GM13977 (cell line): ENCODE data around the gene PODXL2.

Experiments used
- DNase-seq: peaks from one replicate; pipeline ENCODE4 v3.0.0; 2012; ENCODE audit warnings: low spot score
- in situ Hi-C: fragments of 300-500 bp; cut with MboI; formaldehyde crosslinking; loops from one replicate; pipeline ENCODE4 v1.12.0; 2022; ENCODE audit warnings: low sequenced_read_pairs, low pct_unique_long_range_greater_than_20kb, mixed read lengths, inconsistent platforms; ENCODE audit not compliant: unreplicated experiment
- TF ChIP-seq, protein P1 (sequence below): IDR thresholded peaks from 2 replicates; pipeline ENCODE4 v1.5.1; 2012; ENCODE audit warnings: mild to moderate bottlenecking, control low read depth; ENCODE audit not compliant: insufficient read depth; ENCODE audit errors: extremely low read depth, missing control alignments

PODXL2 gene

DNA sequence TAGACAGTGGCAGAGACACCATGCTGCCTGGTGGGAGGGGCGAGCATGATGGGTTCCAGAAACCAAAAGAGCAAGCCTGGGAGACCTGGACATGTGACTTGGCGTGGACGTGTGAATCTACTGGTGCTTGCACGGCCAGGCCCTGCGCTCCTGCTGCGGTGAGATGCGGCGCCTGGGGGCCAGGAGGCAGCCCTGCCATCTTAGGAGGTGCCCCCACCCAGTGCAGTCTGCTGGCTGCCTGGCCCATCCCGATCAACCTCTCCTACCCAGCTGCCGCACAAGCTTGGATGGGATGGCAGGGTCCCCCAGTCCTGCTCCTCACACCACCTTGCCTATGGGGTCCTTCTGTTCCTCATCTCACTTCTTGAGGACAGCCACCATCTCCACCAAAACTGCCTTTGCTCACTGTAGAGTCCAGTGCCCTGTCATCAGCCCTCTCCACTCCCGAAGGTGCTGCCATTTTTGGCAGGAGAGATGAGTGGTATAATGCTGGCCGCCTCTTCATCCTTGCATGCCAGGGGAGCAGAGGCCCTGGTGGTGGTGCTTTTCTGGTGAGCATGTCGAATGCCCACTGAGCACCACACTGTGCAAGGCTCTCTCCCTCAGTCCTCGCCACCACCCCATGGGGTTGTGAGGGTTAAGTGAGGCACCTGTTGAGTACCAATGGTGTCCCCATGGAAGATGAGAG lies 40.7 kb downstream of the PODXL2 start:
- in situ Hi-C loops = no loop called here
- TF ChIP-seq, protein P1, sequence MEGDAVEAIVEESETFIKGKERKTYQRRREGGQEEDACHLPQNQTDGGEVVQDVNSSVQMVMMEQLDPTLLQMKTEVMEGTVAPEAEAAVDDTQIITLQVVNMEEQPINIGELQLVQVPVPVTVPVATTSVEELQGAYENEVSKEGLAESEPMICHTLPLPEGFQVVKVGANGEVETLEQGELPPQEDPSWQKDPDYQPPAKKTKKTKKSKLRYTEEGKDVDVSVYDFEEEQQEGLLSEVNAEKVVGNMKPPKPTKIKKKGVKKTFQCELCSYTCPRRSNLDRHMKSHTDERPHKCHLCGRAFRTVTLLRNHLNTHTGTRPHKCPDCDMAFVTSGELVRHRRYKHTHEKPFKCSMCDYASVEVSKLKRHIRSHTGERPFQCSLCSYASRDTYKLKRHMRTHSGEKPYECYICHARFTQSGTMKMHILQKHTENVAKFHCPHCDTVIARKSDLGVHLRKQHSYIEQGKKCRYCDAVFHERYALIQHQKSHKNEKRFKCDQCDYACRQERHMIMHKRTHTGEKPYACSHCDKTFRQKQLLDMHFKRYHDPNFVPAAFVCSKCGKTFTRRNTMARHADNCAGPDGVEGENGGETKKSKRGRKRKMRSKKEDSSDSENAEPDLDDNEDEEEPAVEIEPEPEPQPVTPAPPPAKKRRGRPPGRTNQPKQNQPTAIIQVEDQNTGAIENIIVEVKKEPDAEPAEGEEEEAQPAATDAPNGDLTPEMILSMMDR = no peak
- DNase-seq = no peak

DNA sequence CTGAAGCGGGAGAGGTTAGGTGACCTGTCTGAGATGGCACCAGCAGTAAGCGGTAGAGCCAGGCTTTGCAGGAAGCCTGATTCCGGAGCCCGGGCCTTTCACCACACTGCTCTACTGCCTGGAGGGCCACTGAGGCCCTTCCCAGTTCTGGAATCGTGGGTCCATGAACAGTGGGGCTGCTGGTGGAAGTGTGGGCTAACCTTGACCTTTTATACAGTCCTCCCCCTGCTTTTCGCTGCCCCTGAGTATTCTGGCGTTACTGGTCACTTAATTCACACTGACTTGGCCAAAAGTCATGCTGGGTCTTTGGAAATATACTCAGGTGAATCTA lies 41.2 kb downstream of the PODXL2 start:
- in situ Hi-C loops = no loop called here
- DNase-seq = no peak
- TF ChIP-seq, protein P1 = no peak

DNA sequence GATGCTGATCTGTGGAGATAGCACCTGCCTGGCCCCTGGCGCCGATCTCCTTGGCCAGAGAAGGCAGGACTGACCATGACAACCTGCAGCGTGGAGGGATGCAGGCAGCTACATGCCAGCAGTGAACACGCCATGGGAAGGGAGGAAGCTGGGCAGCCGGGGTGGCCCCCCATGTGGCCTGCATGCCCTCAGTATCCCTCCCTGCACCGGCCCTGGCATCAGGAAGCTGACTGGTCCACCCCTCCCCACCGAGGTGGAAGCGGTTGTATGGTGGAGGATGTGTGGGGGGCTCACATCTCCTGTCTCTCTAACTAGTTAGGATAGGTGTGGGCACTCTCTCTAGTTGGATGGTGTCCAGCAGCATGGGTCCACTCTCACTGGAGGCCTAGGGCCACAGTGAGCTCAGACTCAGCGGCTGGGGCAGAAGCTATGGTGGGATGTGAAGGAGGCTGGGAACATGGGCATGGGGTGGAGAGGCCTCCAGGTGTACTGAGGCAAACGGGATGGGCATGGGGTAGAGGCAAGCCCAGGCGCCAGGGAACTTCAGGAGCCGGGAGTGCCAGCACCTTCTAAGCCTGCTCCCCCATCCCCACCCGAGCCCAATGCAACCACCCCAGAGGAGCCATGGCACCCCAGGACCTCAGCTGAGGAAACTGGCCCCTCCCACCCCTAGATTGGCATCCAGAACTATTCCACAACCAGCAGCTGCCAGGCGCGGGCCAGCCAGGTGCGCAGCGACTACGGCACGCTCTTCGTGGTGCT lies 42.0 kb downstream of the PODXL2 start:
- in situ Hi-C loops = no loop called here
- TF ChIP-seq, protein P1 = no peak
- no peak for DNase-seq

DNA sequence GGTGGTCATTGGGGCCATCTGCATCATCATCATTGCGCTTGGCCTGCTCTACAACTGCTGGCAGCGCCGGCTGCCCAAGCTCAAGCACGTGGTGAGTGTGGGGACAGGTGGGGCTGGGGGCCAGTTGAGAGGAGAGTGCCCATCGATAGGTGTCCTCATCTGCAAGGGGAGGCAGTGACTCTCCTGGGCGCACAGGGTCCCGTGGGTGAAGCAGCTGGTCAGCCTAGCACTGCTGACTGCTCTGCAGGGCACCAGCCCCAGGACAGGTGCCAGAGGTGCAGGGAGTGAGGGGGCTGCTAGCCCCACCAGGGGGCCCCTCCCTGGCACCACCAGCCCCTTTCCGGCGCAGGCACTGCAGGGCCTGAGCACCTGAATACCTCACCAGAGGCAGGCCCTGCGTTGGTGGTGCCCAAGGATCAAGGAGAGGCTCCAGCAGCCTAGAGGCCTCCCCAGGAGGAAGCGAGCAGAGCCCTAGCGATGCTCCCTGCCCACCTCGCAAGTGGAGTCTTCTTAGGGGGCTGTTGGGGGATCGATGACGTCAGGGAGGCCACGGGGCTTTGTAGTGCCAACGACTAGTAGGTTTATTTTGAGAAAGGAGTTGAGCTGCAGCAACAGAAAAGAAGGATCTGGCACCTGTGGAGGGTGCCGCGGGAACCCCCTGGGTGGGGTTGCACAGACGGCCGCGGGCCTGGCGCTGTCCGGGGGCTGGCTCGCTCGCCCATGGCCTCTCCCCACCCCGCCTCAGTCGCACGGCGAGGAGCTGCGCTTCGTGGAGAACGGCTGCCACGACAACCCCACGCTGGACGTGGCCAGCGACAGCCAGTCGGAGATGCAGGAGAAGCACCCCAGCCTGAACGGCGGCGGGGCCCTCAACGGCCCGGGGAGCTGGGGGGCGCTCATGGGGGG lies 42.8 kb downstream of the PODXL2 start:
- TF ChIP-seq, protein P1 = no peak
- in situ Hi-C loops = no loop called here
- DNase-seq = peak; percentile 63

DNA sequence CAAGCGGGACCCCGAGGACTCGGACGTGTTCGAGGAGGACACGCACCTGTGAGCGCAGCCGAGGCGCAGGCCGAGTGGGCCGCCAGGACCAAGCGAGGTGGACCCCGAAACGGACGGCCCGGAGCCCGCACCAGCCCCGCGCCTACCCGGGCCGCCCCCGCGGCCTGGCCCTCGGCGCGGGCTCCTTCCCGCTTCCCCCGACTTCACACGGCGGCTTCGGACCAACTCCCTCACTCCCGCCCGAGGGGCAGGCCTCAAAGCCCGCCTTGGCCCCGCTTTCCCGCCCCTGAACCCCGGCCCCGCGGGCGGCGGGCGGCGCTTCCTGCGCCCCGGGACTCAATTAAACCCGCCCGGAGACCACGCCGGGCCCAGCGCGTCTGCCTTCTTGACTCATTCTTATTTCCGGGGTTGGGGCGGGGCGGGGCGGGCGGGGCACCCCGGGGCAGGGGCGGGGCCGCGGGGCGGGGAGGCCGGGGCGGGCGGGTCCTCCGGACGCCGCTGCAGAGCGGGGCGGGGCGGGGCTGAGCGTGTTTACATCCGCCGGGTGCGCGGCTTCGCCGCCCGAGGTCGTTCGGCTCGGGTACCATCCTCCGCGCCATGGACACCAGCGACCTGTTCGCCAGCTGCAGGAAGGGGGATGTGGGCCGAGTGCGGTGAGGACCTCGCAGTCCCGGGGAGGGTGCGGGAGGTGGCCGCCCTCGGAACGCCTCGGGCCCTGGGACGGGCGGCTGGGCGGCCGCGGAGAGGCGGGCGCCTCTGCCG lies 43.6 kb downstream of the PODXL2 start, which contains the start of gene ABTB1:
Gene ABTB1 (plus strand): TSS at position 524 of the 762 bp plus-strand sequence. CDS start 74 bp downstream, at position 598.
- DNase-seq = peak; percentile 99
- in situ Hi-C loops = no loop called here
- TF ChIP-seq, protein P1 = no peak
